ENCODE results near the gene ISCU.

Gene ISCU

GRCh38 chr12:108561852-108562347, 496 bp upstream of the ISCU start:
- TF ChIP-seq, protein P1, sequence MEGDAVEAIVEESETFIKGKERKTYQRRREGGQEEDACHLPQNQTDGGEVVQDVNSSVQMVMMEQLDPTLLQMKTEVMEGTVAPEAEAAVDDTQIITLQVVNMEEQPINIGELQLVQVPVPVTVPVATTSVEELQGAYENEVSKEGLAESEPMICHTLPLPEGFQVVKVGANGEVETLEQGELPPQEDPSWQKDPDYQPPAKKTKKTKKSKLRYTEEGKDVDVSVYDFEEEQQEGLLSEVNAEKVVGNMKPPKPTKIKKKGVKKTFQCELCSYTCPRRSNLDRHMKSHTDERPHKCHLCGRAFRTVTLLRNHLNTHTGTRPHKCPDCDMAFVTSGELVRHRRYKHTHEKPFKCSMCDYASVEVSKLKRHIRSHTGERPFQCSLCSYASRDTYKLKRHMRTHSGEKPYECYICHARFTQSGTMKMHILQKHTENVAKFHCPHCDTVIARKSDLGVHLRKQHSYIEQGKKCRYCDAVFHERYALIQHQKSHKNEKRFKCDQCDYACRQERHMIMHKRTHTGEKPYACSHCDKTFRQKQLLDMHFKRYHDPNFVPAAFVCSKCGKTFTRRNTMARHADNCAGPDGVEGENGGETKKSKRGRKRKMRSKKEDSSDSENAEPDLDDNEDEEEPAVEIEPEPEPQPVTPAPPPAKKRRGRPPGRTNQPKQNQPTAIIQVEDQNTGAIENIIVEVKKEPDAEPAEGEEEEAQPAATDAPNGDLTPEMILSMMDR (IDR thresholded peaks at IDR 0.05) = no peak

GRCh38 chr12:108563136-108563803, 874 bp downstream of the ISCU start:
- TF ChIP-seq, protein P1 (IDR thresholded peaks at IDR 0.05) = peak; percentile 91

DNA sequence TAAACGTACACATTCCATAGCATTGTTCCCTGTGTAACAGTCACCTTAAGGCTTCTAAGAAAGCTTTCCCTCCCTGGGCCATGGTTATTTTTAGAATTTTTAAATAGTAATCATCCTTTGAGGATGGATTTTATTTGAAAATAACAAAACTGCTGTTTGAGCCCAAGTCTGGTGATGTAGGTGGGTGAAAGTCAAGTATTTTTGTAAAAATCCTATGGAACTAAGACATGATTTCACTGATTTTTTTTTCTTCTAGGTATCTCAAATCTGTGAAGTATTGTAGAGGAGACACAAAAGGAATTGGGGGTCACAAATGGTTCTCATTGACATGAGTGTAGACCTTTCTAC, 1.4 kb downstream of the ISCU start:
- TF ChIP-seq, protein P1 (IDR thresholded peaks at IDR 0.05) = no peak

GRCh38 chr12:108564724-108565123, 2.3 kb downstream of the ISCU start:
- TF ChIP-seq, protein P1 (IDR thresholded peaks at IDR 0.05) = no peak

DNA sequence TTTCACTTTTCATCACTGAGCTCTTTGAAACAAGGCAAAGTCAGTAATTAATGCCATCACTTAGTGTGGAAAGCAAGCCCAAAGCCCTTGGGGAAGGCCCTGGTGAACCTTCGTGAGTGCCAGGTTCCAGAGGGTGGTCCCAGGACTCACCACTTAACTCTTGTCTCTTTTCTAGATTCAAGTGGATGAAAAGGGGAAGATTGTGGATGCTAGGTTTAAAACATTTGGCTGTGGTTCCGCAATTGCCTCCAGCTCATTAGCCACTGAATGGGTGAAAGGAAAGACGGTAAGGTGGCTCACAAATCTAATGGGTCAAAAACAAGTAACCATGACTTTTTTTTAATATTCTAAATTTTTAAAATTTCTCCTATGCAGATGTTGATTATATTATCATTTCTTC, 2.8 kb downstream of the ISCU start:
- TF ChIP-seq, protein P1 (IDR thresholded peaks at IDR 0.05) = no peak

DNA sequence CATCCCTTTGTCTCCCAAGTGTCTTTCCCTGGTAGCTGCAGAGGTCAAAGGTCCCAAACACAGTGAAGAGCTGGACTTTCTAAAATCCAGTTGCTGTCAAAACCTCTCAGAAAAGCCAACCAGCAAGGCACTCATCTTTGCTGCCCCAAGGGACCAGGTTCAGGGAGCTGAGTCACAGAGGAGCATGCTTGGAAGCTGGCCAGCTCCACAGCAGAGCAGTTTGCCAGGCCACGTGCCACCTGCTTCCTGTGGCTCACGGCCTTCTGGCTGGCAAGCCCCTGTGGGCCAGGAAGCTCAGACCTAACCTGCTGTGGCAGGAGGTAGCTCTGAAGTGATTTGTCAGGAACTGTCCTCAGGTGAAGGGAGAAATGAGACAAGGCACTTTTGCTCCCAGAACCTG, 3.6 kb downstream of the ISCU start:
- TF ChIP-seq, protein P1 (IDR thresholded peaks at IDR 0.05) = no peak

GRCh38 chr12:108566452-108566851, 4.1 kb downstream of the ISCU start:
- TF ChIP-seq, protein P1 (IDR thresholded peaks at IDR 0.05) = no peak

Measured in LNCAP (cell line).